Stimulated activated CD4-positive, alpha-beta T cell treated with anti-CD3 and anti-CD28 coated beads, Interleukin-12 subunit alpha, Interleukin-12 subunit beta, amount 100 ng/mL, for 4 hours (primary cell): ENCODE results near the gene GRID2.

ENCODE experiments used
- DNase-seq: peaks from one replicate; pipeline ENCODE4 v3.0.0-alpha.2; 2020

The GRID2 gene

DNA sequence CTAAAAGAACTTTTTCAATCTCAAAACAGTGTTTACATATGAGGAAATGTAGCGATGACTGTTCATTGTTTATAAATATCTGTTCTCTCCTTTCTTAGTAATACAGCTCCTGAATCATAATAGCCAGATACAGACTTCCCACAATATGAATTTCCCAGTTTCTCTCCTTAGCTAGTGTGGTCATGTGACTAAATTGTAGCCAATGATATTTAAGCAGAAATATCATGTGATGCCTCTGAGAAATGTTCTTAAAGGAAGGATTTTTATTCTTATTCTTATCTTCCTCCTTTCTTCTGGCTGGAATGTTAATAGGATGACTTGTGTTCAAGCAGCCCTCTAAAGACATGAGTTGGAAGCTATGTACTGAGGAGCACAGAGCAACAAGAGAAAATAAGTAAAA lies 1141.1 kb downstream of the GRID2 start:
- DNase-seq, result no peak

DNA sequence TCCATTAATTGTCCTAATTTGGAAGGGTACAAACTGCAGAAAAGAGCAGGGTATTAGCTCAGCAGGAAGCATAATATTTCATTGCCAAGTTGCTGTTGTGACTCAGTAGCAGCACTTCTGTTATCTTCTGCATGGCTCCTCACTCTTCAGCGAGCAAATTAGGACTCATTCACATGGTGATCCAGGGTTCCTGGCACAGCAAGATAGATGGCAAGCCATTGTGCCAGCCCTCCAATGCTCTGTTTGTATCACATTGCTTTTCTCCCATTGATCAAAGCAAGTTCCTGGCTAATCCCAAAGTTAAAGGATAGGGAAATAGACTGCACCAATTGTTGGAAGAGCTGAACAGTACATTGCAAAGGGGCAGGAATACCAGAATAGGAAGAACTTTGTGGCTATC lies 1142.3 kb downstream of the GRID2 start:
- no peak for DNase-seq

DNA sequence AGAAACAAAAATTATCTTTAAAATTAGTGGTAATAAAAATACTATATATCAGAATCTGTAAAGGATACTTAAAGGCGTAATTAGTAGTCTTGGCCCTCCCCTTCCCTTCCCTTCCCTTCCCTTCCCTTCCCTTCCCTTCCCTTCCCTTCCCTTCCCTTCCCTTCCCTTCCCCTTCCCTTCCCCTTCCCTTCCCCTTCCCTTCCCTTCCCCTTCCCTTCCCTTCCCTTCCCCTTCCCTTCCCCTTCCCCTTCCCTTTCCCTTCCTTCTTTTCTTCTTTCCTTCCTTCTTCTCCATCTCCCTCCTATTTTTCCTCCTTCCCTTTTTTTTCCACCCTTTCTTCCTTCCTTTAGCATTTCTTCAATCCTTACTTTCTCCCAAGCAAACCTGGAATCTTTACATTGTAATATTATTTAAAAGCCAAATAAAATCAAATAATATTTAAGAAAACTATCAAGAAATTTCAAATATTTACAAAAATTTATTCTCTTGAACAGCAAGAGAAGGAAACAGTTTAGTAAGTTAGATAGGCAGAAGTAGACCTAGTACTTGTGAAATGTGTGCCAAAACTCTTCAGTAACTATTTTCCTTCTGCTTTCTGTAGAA lies 1145.0 kb downstream of the GRID2 start:
- no peak for DNase-seq

DNA sequence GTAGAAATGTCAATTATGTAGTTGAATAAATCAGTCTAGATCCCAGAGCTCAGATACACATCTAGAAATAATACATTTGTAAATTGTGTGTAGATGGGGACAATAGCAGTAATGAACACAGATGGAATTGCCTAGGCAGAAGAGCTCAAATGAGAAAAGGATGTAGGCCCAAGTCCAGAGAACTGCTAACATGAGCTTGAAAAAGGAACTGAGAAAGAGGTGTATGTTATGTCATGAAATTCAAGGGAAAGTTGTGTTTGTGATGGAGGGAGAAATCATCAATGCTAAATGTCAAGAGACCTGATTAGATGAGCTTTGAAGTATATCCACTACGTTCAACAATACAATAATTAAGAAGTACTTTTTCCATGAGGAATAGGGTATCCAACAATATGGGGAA lies 1148.2 kb downstream of the GRID2 start:
- DNase-seq, result no peak

DNA sequence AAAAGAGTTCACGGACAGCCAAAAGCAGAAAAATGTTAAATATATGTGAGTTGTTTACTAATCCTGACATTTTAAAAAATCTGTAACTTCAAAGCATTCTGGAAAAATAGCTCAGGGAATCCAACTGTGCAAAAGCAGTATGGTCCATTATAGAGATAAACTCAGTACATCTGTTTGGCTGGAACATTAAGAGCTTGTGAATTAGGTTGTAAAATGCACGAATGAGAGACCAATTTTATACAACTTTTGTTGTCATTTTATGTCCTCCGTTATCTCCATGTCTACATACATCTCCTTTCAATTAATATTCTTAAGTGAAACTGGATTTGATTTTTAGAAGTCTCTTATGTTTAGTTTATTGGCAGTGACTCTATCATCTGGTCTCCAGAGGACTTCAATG lies 1157.8 kb downstream of the GRID2 start:
- no peak for DNase-seq

DNA sequence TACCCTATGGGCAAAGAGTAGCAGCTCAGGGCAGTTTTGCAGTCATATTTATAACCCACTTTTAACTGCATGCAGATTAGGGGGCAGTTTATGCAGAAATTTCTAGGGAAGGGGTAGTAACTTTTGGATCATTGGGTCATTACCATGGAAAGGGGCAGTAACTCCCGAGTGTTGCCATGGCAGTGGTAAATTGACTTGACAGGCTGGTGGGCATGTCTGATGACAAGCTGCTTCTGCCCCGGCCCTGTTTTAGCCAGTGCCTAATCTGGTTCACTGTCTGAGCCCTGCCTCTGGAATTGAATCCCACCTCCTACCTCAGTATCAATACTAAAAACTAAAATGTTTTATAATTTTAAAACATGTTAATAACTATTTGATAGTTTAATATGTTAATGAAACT lies 1162.7 kb downstream of the GRID2 start:
- DNase-seq, result no peak

DNA sequence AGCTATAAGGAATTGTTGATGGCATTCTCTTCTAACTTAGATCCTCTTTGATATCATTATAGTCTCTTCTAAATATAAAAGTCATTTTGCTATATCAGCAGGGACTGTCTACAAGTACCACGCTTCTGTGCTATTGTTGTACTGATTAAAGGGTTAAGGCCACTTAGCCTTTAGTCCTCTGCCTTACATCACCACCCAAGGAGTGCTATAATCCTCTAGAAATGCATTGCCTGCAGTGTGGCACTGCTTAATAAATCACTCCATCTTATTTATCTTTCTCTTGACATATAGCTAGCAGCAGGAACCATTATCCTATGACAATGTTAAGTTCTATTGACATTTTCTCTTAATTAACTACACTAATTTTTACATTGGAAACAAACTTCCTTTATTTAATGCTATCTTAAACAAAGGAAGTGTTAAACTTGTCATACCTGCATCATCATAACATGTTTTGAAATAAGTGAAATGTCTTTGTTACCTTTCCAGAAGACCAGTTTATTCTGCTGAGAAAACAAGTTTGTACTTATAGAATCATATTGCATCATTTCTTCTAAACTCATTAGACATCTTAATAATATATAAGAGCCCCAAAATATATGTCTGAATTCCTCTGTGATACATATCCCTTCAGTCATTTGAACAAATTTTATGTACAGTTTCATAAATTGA lies 1163.9 kb downstream of the GRID2 start:
- no peak for DNase-seq

DNA sequence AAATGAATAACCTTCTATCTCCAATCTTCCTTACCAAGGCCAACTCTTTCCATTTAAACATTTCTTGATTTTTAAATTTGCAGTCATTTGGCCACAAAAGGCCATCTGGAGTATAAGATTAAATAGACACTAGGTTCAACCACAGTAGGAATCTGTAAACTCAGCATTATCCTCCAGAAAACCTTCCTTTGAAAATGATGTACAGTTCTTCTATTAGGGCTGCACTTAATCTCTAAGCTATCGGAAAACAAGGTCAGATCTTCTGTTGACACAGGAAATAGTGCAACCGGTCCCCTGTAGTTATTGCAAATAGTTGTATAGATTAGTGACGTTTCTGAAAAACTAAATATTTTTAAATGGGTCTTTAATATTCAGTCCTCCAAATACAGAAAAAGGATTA lies 1165.8 kb downstream of the GRID2 start:
- DNase-seq, result no peak

DNA sequence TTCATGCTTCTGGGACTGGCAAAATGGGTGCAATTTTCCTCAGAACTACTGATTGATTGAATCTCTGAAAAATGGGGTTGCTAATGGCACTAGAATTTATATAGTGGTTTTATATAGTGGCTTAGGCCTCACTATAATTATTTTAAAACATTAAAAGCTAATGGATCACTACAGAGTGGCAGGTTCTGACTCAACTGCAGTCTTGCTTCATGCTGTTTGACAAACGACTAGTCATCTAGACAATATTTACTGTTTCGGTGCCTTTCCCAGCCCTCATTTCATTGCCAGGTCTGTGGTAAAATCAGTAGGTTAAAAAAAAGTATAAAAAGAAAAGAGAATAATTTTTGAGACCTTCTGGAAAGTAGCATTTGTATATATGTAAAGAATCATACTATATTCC lies 1172.0 kb downstream of the GRID2 start:
- no peak for DNase-seq

DNA sequence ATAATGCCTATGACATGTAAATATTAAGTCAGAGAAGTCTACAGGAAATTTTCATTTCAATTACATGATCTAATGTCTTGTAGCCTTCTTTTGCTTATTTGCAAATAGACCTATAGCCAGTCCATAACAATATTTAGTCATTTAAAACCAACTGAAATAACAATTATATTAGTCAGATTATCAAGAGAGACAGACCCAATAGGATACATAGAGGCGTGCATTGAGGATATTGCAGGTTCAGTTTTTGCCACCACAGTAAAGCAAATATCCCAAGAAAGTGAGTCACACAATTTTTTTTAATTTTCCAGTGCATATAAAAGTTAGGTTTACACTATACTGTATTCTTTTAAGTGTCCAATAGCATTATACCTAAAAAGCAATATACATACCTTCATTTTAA lies 1175.0 kb downstream of the GRID2 start:
- no peak for DNase-seq

DNA sequence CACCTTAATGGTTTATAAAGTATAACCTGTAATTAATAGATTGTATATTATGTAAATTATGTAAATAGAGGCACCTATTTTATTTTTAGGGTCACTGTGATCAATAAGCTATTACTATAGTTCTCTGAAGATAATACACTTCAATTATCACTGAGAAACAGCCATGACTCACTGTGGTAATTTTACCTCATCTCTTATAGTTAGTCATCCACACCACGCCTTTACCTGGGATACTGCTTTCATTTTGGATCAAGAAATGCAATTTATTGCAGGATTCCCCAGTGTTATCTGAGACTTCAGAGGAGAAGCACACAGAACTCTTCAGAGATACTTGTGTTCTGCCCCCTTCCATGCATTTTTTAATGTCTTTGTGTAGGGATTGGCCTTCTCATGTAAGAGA lies 1176.7 kb downstream of the GRID2 start:
- DNase-seq, result no peak

DNA sequence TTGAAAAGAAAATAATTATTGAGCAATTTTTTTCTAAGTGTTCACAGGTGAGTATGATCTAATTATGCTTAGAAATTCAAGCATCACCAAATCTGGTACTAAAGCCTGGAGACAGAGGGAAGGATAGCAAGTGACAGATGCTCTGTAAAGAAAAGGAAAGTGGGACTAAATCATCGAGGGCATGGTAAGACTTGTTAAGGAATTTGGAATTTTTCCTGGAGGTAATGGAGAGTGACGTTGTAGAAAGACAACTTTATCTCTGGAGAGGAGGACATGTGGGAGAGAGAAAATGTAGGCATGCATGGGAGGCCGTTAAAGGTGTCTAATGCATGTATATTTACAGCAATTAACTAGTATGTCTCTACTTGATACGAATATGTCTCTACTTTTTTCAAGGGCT lies 1191.6 kb downstream of the GRID2 start:
- DNase-seq, result no peak

DNA sequence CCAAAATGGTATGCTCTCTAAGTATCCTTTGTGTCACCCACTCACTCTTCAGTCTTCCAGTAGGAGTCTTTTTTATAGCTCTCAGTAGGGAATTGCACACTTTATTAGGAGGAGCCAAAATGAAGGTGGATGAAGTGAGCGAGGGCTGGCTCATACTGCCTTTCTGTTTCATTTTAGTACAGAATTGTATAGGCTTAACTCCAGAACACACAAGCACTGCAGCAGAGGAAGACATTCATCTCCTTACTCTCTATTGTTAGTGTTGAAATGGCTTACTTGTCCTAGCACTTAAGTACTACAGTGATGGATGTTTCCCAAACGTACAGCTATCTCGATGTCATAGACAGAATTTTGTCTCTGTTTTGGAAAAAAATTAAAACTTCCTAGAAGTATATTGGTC lies 1197.5 kb downstream of the GRID2 start:
- DNase-seq, result no peak

DNA sequence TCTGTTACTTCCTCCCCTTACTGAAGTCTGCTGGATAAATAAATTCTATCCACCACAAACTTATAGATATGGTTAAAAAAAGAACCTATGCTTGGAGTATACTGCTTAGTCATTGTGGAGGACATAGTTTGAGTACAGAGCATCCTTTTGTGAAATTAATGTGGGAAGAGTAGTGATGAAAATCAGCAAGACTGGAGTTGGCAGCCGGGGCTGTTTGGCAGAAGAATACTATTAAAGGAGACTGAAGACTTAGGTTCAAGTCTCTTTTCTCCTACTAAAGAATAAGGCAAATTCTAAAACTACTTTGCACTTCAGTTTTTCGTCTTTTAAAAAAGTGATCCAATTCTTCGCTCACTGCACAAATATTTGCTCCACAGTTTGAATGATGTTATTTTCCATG lies 1198.2 kb downstream of the GRID2 start:
- no peak for DNase-seq

DNA sequence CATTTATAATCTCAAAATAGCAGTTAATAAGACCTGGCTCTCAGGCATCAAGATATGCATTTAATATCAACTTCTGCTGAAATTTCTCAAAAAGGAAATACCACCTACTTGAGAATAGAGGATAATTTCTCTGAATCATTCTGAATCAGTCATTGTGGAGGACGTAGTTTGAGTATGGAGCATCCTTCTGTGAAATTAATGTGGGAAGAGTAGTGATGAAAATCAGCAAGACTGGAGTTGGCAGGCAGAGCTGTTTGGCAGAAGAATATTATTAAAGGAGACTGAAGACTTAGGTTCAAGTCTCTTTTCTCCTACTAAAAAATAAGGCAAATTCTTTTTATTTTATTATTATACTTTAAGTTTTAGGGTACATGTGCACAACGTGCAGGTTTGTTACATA lies 1199.2 kb downstream of the GRID2 start:
- DNase-seq, result no peak

DNA sequence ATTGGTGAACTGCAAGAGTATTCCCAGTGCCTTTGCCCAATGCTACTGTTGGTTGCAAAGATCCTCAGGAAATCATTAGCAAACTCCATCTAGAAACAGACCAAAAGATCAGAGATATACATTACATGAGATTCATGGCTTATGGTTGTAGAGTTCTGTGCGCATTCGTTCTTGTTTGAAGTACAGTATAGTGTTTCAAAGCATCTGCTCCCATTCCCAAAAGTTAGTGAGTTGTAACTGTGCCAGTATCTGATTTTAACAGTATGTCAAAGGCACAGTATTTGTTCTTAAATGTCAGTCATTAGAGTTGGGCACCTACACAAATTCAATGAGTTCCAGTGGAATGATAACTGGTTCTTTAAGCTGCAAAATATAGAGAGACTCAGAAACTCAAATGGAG lies 1210.1 kb downstream of the GRID2 start:
- no peak for DNase-seq

DNA sequence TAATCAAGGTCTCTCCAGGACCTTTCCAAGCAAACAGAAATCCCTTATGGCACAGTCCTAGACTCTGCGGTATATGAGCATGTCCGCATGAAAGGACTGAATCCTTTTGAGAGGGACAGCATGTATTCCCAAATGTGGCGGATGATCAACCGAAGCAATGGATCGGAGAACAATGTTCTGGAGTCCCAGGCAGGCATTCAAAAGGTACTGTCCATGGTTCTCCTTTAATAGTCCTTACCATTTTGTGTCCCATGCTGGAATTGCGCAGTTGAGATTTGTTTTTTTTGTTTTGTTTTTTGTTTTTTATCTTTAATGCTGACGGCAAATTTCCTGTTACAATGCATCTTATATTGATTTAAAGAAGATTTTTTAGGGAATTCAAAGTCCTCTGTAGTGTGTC lies 1211.4 kb downstream of the GRID2 start:
- no peak for DNase-seq

DNA sequence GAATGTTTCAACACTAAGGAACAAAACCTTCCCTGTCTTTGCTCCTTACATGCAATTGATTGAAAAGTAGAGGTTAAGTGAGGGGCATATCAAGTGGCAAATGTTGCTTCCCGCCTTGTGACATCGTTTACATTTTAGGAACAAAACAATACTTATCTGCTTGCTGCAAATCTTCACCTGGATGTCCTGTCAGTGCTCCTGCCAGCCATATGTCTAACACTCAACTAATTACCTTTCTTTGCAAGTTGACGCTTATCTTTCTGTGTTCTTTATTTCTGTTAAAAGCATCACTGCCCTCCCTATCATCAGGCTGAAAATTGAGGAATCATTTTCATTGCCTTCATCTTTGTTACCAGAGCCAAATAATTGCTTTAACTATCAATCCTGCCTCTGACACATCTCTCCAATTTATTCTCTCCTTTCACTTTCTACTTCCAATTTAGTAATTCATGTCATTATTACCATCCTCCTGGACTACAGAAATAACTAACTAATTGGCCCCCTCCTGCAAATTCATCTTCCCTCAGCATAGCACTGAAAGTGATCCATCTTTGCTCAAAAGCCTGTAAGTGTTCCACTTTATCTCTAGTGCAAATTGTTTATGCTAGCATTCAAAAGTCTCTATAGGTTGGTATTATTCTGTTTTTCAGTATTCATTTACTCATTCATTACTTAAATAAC lies 1226.1 kb downstream of the GRID2 start:
- DNase-seq, result no peak

DNA sequence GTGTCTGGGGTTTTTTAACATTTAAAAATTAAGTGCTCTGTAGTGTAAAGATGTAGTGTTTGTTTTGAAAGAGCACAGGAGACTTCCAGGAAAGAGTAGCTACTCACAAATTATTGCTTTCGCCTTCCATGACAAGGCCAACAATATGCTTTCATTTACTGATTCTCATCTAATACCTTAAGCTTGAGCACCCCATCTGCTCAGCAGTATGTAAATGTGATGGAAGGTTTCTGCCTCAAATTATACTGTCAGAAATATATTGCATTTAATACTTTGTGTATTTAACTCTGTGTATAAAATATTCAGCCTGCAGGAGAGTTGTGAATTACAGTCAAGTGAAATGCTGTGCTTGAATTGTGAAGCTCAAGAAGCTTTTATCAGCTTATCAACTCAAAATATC lies 1228.5 kb downstream of the GRID2 start:
- DNase-seq, result no peak

DNA sequence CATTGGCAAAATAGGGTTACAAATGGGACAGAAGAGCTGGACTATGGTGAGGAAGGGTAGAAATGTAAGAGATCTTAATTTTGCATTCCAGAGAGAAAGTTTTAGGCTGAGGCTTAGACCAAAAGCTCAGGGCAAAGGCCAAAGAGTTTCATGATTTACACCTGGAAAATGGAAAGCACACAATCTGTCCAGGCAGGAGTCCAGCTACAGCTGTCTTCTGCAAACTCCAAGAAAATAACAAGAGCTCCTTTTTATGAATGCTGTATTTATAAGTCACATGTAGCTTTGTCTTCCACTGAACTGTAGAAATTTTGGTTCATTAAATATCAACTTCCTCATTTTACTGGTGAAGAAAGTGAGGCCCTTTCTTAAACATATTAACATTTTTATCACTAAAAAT lies 1236.8 kb downstream of the GRID2 start:
- DNase-seq, result no peak

DNA sequence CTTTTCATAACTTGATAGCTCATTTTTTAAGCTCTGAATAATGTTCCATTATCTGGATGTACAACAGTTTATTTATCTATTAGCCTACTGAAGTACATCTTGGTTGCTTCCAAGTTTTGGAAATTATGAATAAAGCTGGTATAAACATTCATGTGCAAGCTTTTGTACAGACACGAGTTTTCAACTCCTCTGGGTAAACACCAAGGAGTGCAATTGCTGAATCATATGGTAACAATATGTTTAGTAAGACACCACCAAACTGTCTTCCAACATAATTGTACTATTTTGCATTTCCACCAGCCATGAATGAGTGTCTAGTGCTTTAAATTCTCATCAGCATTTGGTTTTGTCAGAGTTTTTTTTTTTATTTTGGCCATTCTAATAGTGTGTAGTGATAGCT lies 1258.1 kb downstream of the GRID2 start:
- no peak for DNase-seq

DNA sequence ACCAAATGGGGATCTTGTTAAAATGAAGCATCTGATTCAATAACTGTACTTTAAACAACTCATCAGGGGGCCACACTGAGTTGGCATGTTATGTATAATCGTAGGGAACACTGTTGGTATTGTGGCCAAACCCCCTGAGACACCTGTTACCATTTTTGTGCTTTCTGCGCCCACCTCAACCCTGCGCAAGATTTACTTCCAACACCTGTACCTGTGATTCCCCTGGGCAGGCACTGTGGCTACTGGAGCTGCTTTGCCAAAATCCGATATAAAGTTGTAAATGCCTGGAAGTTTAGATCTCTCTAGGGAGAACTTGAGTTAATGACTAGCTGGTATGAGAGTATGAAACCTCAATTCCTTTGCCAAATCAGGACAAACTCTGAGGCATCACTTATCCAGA lies 1265.0 kb downstream of the GRID2 start:
- DNase-seq, result no peak

DNA sequence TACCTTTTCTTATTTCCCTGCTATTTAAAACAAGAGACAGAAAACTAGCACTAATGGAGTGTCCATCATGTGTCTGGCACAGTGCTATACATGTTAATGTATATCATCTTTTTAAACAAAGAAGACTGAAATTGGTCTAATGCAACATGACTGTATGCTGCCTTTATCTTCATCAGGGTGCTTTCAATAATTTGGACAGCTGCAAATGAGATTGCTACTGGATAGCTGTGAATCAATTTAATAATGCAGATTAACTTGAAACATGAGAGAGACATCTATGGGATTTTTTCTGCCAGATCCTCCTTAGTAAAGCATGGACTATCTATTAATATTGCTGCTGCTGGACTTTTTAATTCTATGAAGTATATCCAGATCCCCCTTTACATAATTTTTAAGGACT lies 1269.5 kb downstream of the GRID2 start:
- DNase-seq, result no peak

DNA sequence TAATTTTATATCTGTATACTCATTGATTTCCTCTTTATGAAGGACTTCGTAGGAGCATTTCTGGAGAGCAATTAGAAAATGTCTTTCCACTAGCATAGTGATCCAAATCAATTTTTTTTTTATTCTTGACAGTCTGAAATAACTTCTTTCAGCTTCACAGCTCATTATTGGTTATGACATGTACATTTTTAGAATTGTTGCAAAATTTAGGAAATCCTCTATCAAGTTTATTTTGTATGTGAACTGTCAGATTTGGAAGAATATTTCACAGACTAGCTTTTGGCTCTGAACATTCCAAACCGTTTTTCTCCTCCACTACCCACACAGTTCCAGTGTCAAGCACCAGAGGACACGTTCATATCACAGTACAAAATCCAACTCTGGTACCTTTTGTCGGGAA lies 1275.2 kb downstream of the GRID2 start:
- DNase-seq, result no peak

DNA sequence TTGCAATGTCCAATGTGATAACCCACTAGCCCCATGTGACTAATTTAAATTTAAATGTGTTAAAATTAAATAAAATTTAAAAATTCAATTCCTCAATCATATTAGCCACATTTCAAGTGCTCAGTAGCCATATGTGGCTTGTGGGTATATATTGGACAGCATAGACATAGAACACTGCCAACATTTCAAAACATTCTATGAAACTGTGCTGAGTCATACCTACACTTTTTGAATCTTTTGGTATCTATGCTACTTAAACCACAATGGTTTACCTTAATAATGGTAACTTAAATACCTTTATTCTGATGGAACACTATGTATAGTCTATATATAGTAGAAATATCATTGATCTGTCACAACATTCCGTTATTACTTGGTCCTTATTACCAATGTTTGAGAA lies 1301.4 kb downstream of the GRID2 start:
- no peak for DNase-seq
